CD4-positive, alpha-beta T cell (primary cell): Measurements from ENCODE around the gene IQCM. TPM values are rescaled to one million over a fixed set of nuclear protein-coding genes. Genes with fewer than 3 reads are reported as not detected.

Experiments used
- ATAC-seq: fragments of 200-7000 bp; cut with Tn5 transposase; one replicate; pipeline ENCODE4 v1.10.0; 2022; ENCODE audit warnings: mild to moderate bottlenecking; ENCODE audit not compliant: poor library complexity
- CTCF ChIA-PET: fragments of 350-600 bp; sonication (Branson Sonifier 250); formaldehyde crosslinking; loops from one replicate; lab custom pipeline; 2021; ENCODE audit warnings: antibody characterized with exemption, inconsistent platforms; lab: Charles Lee
- POLR2A ChIA-PET: fragments of 350-600 bp; sonication (Branson Sonifier 250); formaldehyde crosslinking; loops from one replicate; lab custom pipeline; 2021; ENCODE audit warnings: antibody characterized with exemption, inconsistent platforms; lab: Charles Lee
- DNase-seq, 14 experiments: peaks; one replicate each; pipeline ENCODE4 v3.0.0-alpha.2; 2013 to 2020; ENCODE audit warnings: mixed read lengths in 2 of 14
- H3K27ac ChIP-seq, 2 donors: one replicate each; pipeline versions ENCODE4 v1.5.1 to v1.7.0; 2013; ENCODE audit warnings: low read length in 2 of 2, low read depth in 1 of 2, mild to moderate bottlenecking in 1 of 2
- H3K27me3 ChIP-seq, 2 experiments: 1 replicate in 1 of 2; 2 replicates in 1 of 2; pipeline versions ENCODE4 v1.6.1 to v1.7.0; 2013; ENCODE audit warnings: low read length in 2 of 2, control low read depth in 1 of 2, mild to moderate bottlenecking in 1 of 2, moderate library complexity in 1 of 2; ENCODE audit not compliant: insufficient read depth in 2 of 2, control insufficient read depth in 1 of 2
- H3K36me3 ChIP-seq: one replicate; pipeline ENCODE4 v1.6.1; 2013; ENCODE audit warnings: low read length, control low read depth; ENCODE audit not compliant: insufficient read depth
- H3K4me1 ChIP-seq: one replicate; pipeline ENCODE4 v1.6.1; 2013; ENCODE audit warnings: low read length, control low read depth; ENCODE audit not compliant: insufficient read depth
- H3K4me3 ChIP-seq: one replicate; pipeline ENCODE4 v1.5.1; 2013; ENCODE audit warnings: mild to moderate bottlenecking, low read length, moderate library complexity
- H3K9me3 ChIP-seq, 2 experiments: 1 replicate in 1 of 2; 2 replicates in 1 of 2; pipeline versions ENCODE4 v1.6.1 to v1.7.0; 2013; ENCODE audit warnings: low read length in 2 of 2, mild to moderate bottlenecking in 2 of 2, control low read depth in 1 of 2, moderate library complexity in 1 of 2; ENCODE audit not compliant: control insufficient read depth in 1 of 2, insufficient read depth in 1 of 2
- H3K27ac Mint-ChIP-seq: one replicate; pipeline ENCODE4 v1.8.0; 2020; ENCODE audit warnings: mixed read lengths
- H3K27me3 Mint-ChIP-seq: one replicate; pipeline ENCODE4 v1.8.0; 2021; ENCODE audit warnings: mixed read lengths
- H3K36me3 Mint-ChIP-seq: one replicate; pipeline ENCODE4 v1.8.0; 2021; ENCODE audit warnings: low read depth, mixed read lengths
- H3K4me1 Mint-ChIP-seq: one replicate; pipeline ENCODE4 v1.8.0; 2021; ENCODE audit warnings: low read depth, mixed read lengths
- H3K4me3 Mint-ChIP-seq: one replicate; pipeline ENCODE4 v1.8.0; 2020; ENCODE audit warnings: mild to moderate bottlenecking, mixed read lengths
- H3K9me3 Mint-ChIP-seq: one replicate; pipeline ENCODE4 v1.8.0; 2020; ENCODE audit warnings: mixed read lengths
- CTCF ChIP-seq: fragments of 200-600 bp; IDR thresholded peaks from one replicate; pipeline ENCODE4 v1.8.0; 2022; ENCODE audit warnings: antibody characterized with exemption, mild to moderate bottlenecking
- intact Hi-C, 2 experiments: fragments of 100-400 bp; cut with DNase I in 1 of 2; cut with micrococcal nuclease in 1 of 2; formaldehyde crosslinking; loops; one replicate each; pipeline versions ENCODE4 v1.15.1 to v1.9.0; 2023 to 2025; cut with DNase I, micrococcal nuclease
- total RNA-seq, 174 experiments: library from RNA in 2 of 174; stranded (reverse) in 2 of 174; gene quantifications; one replicate each; pipeline ENCODE4 v1.2.3 and lab custom pipeline; 2021 to 2026

Gene IQCM
- total RNA-seq, 2 experiments from 2014 or later, result not detected

DNA sequence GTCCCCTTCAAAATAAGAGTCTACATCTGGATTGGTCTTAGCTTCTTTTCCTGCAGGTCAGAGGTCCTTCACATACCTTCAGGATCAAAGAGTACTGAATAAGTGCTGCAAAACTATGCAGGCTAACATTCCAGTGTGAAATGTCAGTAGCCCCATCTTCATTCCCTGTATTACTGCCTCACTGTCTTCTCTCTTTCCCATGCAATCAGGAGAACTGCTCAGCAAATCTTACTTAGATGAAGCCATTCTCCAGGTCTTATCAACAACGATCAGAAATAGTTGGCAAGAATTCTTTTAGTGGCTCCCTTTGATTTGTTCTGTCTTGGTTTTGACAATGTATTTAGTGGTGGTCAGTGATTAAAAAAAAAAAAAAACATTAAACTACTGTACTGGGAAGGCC, 26.0 kb upstream of the IQCM start:
- no peaks in the 10 kb centered on the region for H3K4me1 Mint-ChIP-seq
- ATAC-seq, result no peak
- intact Hi-C loops, result no loop called here
- no peak for DNase-seq
- Histone ChIP-seq H3K9me3 (no peaks in the 10 kb centered on the region), H3K36me3 (no peaks in the 10 kb centered on the region), H3K4me3 (no peak overlapping the region), H3K27me3 (no peaks in the 10 kb centered on the region), H3K27ac (no peak overlapping the region), H3K4me1 (no peaks in the 10 kb centered on the region)
- H3K4me3 Mint-ChIP-seq, result no peak overlapping the region
- no peaks in the 10 kb centered on the region for H3K27me3 Mint-ChIP-seq
- no peak overlapping the region for H3K27ac Mint-ChIP-seq
- H3K9me3 Mint-ChIP-seq, result no peaks in the 10 kb centered on the region
- POLR2A ChIA-PET, result no interaction called here
- H3K36me3 Mint-ChIP-seq, result no peaks in the 10 kb centered on the region
- CTCF ChIA-PET, result no interaction called here
- no peak for TF ChIP-seq CTCF

DNA sequence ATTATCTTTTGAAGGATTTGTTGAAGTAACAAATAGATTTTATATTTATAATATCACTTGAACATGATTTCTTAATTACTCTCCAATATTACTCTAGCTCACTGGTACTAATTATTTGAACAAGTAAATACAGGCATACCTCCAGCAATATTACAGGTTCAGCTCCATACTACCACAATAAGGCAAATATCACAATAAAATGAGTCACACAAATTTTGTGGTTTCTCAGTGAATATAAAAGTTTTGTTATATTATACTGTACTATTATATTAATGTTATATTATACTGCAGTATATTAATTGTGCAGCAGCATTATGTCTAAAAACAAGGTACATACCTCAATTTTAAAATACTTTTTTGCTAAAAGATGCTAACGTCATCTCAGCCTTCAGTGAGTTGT, 22.4 kb upstream of the IQCM start:
- ATAC-seq, result no peak
- TF ChIP-seq CTCF, result no peak
- CTCF ChIA-PET, result no interaction called here

GRCh38 chr4:149836546-149836945, 20.9 kb upstream of the IQCM start:
- TF ChIP-seq CTCF, result no peak
- H3K9me3 ChIP-seq, result peaks cover 0 to 10% of the 10 kb centered on the region in 2 experiments
- H3K27ac ChIP-seq, result no peak overlapping the region
- H3K27me3 ChIP-seq, result no peaks in the 10 kb centered on the region
- ChIA-PET CTCF (no interaction called here), POLR2A (no interaction called here)
- Mint-ChIP-seq H3K27me3 (no peaks in the 10 kb centered on the region), H3K4me1 (no peaks in the 10 kb centered on the region), H3K36me3 (no peaks in the 10 kb centered on the region), H3K9me3 (no peaks in the 10 kb centered on the region), H3K4me3 (no peak overlapping the region), H3K27ac (no peak overlapping the region)
- H3K4me1 ChIP-seq, result no peaks in the 10 kb centered on the region
- DNase-seq (no peak), ATAC-seq (no peak)
- H3K4me3 ChIP-seq, result no peak overlapping the region
- no peaks in the 10 kb centered on the region for H3K36me3 ChIP-seq
- intact Hi-C loops, result no loop called here

More for the DNA sequence above, 22.4 kb upstream of the IQCM start:
- Mint-ChIP-seq H3K9me3 (no peaks in the 10 kb centered on the region), H3K4me1 (no peaks in the 10 kb centered on the region), H3K27me3 (no peaks in the 10 kb centered on the region), H3K4me3 (no peak overlapping the region), H3K36me3 (no peaks in the 10 kb centered on the region), H3K27ac (no peak overlapping the region)
- intact Hi-C loops, result no loop called here
- DNase-seq, result no peak
- Histone ChIP-seq H3K4me1 (no peaks in the 10 kb centered on the region), H3K9me3 (peaks cover 0 to 10% of the 10 kb centered on the region in 2 experiments), H3K27ac (no peak overlapping the region), H3K4me3 (no peak overlapping the region), H3K36me3 (no peaks in the 10 kb centered on the region), H3K27me3 (no peaks in the 10 kb centered on the region)
- POLR2A ChIA-PET, result no interaction called here
